Measurements from ENCODE around the gene XAF1. TPM values are rescaled to one million over a fixed set of nuclear protein-coding genes. Genes with fewer than 3 reads are reported as not detected.

XAF1 gene
- polyA plus RNA-seq, 1 experiment = 6.3 TPM

DNA sequence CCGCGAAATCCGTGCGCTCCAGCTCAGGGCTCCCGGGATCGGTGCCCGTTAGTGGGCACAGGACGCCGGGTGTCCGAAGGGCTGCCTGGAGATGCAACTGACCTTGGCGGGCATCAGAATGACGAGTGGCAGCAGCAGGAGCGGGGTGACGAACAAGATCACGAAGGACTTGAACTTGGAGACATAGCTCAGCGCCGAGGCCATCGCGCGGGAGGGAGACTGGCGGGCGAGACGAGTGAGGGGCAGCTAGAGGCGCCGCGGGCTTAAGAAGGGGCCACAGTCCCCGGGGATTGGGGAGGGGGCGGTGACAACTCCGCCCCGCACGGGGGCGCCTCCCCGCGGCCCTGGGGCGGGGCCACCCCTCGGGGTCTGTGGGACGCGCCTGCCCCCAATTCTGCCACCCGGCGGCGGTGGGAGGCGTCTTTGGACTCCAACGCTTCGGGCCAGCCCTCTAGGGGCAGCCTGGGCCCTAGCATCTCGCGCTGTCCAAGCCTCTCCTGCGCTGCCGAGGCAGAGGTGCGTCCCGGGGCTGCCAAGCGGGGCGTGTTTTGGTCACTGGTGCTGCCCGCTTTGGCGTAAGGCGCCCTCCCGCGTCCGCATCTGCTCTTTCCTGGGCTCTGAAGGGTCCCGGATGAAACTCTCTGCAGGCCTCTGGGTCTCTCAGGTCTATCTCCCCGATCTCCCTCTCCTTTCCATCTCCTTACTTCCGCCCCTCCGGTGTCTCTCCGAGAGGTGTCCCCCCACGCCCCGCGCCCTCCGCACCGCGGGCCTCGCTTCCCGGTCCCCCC is 42.5 kb upstream of the XAF1 start, which contains the start of gene SLC13A5:
TSS of gene SLC13A5 (minus strand) at position 240 of the 788 bp plus-strand sequence. CDS start at position 204, 36 bp downstream.
- no peak for DNase-seq (ENCODE audit: low read depth, low spot score)
- no peak within 1 kb of the TSS for H3K27ac ChIP-seq (ENCODE audit: low read depth, low read length)
- CTCF ChIA-PET = no interaction called here
- H3K4me3 ChIP-seq (ENCODE audit: low read depth, low read length) = peak within 1 kb of the TSS; percentile 22; the same call in 1 of the 2 replicates
- peaks cover 9% of the 10 kb centered on the region for H3K9me3 ChIP-seq (ENCODE audit: control insufficient read depth, insufficient read depth, low read length)
- H3K27me3 ChIP-seq (ENCODE audit: control insufficient read depth, insufficient read depth, low read length) = peaks cover 39% of the 10 kb centered on the region
- TF ChIP-seq, protein P1, sequence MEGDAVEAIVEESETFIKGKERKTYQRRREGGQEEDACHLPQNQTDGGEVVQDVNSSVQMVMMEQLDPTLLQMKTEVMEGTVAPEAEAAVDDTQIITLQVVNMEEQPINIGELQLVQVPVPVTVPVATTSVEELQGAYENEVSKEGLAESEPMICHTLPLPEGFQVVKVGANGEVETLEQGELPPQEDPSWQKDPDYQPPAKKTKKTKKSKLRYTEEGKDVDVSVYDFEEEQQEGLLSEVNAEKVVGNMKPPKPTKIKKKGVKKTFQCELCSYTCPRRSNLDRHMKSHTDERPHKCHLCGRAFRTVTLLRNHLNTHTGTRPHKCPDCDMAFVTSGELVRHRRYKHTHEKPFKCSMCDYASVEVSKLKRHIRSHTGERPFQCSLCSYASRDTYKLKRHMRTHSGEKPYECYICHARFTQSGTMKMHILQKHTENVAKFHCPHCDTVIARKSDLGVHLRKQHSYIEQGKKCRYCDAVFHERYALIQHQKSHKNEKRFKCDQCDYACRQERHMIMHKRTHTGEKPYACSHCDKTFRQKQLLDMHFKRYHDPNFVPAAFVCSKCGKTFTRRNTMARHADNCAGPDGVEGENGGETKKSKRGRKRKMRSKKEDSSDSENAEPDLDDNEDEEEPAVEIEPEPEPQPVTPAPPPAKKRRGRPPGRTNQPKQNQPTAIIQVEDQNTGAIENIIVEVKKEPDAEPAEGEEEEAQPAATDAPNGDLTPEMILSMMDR (IDR thresholded peaks at IDR 0.05; ENCODE audit: low read depth, low read length) = peak; percentile 41
- POLR2A ChIA-PET = no interaction called here

DNA sequence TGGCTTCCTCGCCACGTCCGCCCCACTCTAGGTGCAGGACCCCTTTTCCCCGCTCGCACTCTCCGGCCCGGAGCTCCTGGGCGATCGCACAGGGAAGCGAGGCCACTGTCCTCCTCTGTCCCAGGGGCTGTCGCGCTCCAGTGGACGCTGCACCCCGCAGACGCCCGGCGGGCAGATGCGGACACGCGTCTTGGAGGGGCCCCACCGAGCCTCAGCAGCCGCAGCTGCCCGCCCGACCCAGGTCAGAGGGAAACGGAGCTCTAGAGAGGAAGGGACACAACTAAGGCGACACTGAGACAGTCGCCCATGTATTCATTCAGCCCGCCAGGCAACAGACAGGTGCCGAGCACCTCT is 42.0 kb upstream of the XAF1 start:
- ChIA-PET POLR2A (no interaction called here), CTCF (no interaction called here)
- TF ChIP-seq, protein P1 (IDR thresholded peaks at IDR 0.05; ENCODE audit: low read depth, low read length) = no peak
- H3K4me3 ChIP-seq (ENCODE audit: low read depth, low read length) = no peak overlapping the region
- H3K9me3 ChIP-seq (ENCODE audit: control insufficient read depth, insufficient read depth, low read length) = peaks cover 9% of the 10 kb centered on the region
- H3K27ac ChIP-seq (ENCODE audit: low read depth, low read length) = no peak overlapping the region
- H3K27me3 ChIP-seq (ENCODE audit: control insufficient read depth, insufficient read depth, low read length) = peaks cover 35% of the 10 kb centered on the region
- no peak for DNase-seq (ENCODE audit: low read depth, low spot score)

DNA sequence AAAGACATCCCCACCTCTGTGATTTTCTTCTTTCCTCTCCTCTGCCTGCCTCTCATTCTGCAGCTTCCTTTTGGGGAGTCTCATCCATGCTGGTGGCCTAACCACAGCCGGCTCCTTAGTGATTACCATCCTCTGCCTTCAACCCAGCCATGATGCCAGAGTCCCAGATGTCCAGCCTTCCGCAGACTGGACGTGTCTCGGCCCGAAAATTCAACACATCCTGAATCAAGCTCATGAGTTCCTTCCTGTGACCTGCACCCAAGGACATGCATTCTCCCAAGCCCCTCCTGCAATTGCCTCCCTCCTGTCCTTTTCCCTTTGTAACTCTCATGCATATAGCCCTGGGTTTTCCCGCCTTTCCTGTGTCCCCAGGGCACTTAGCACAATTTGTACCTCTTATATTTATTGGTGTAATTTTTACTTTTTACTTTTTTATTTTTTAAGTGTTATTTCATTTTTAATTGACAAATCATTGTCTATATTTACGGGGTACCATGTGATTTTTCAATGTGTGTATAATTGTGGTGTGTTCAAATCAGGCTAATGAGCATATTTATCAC is 41.5 kb upstream of the XAF1 start:
- TF ChIP-seq, protein P1 (IDR thresholded peaks at IDR 0.05; ENCODE audit: low read depth, low read length) = no peak
- POLR2A ChIA-PET = no interaction called here

DNA sequence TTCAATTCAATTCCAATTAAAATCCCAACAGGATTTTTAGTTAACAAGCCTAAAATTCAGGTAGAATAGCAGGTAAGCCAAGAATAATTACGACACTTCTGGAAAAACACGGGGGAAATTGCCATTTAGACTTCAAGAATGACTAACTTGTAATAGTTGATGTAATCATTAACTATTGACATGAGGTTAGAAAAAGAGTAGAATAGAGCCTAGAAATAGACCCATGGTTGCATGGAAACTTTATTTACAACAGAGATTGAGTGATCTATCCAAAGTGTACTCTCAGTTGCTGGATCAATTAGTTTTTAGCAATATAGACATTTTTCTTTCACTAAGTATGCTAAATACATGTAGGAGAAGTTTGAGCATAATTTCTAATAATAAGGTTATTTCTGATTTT is 39.1 kb upstream of the XAF1 start:
- Histone ChIP-seq H3K4me3 (ENCODE audit: low read depth, low read length) (no peak overlapping the region), H3K27me3 (ENCODE audit: control insufficient read depth, insufficient read depth, low read length) (peaks cover 23% of the 10 kb centered on the region), H3K27ac (ENCODE audit: low read depth, low read length) (no peak overlapping the region), H3K9me3 (ENCODE audit: control insufficient read depth, insufficient read depth, low read length) (peaks cover 9% of the 10 kb centered on the region)
- no peak for DNase-seq (ENCODE audit: low read depth, low spot score)
- ChIA-PET CTCF (no interaction called here), POLR2A (no interaction called here)
- TF ChIP-seq, protein P1 (IDR thresholded peaks at IDR 0.05; ENCODE audit: low read depth, low read length) = no peak

More for the DNA sequence above, 41.5 kb upstream of the XAF1 start:
- Histone ChIP-seq H3K27ac (ENCODE audit: low read depth, low read length) (no peak overlapping the region), H3K4me3 (ENCODE audit: low read depth, low read length) (no peak overlapping the region), H3K27me3 (ENCODE audit: control insufficient read depth, insufficient read depth, low read length) (peaks cover 34% of the 10 kb centered on the region), H3K9me3 (ENCODE audit: control insufficient read depth, insufficient read depth, low read length) (peaks cover 9% of the 10 kb centered on the region)
- CTCF ChIA-PET = no interaction called here
- DNase-seq (ENCODE audit: low read depth, low spot score) = no peak

DNA sequence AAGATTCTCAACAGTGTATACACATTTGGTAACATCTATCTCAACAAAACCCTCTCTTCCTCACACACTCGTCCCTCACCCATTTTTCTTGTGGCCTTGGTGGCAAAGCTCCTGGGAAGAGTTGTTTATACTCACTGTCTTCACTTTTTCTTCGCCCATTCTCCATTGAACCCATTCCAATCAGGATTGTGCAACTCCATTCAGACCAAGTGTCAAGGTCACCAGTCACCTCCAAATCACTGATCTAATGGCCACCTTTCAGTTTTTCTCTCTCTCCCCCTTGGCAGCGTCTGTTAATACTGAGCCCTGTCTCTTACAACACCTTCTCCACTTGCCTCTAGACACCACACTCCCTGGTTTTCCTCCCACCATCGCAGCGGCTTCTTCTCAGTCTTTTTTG is 34.1 kb upstream of the XAF1 start:
- TF ChIP-seq, protein P1 (IDR thresholded peaks at IDR 0.05; ENCODE audit: low read depth, low read length) = no peak
- Histone ChIP-seq H3K9me3 (ENCODE audit: control insufficient read depth, insufficient read depth, low read length) (no peaks in the 10 kb centered on the region), H3K27ac (ENCODE audit: low read depth, low read length) (no peak overlapping the region)

More for the DNA sequence above, 34.1 kb upstream of the XAF1 start:
- Histone ChIP-seq H3K27me3 (ENCODE audit: control insufficient read depth, insufficient read depth, low read length) (no peaks in the 10 kb centered on the region), H3K4me3 (ENCODE audit: low read depth, low read length) (no peak overlapping the region)
- DNase-seq (ENCODE audit: low read depth, low spot score) = no peak
- ChIA-PET POLR2A (no interaction called here), CTCF (interaction anchor here (0.5 kb wide), 1 partner anchor 201 kb away, joined by 3 read pairs; no protein-coding TSS in a partner anchor)
